HepG2 (cell line): ENCODE data around the gene SESN1. TPM values are rescaled to one million over a fixed set of nuclear protein-coding genes. Genes with fewer than 3 reads are reported as not detected.

Experiments
- polyA plus RNA-seq, 8 experiments: library from polyadenylated mRNA; depleted of rRNA in 3 of 8; stranded (reverse) in 7 of 8; unstranded in 1 of 8; fragments of >200 nt; fragmentation: Illumina TruSeq in 4 of 8; extraction: Trizol in 4 of 8; gene quantifications; 2 replicates each; pipeline versions ENCODE4 v1.2.1 to v1.2.3, GENCODE V29; 2011 to 2016; ENCODE audit warnings: low read depth in 4 of 8, missing spikeins in 1 of 8, mixed read lengths in 1 of 8; ENCODE audit not compliant: insufficient read depth in 1 of 8
- small RNA-seq, 3 experiments: library from RNA; depleted of rRNA; stranded (forward); fragments of <200 nt; gene quantifications; one replicate each; pipeline ENCODE3, GENCODE V24; 2012; ENCODE audit warnings: low read depth in 2 of 3, low replicate concordance in 1 of 3; ENCODE audit not compliant: insufficient read length in 3 of 3, insufficient read depth in 2 of 3
- total RNA-seq, 5 experiments: library from RNA; depleted of rRNA; stranded (reverse); fragments of >200 nt; fragmentation: Illumina TruSeq; extraction: Trizol; gene quantifications; 2 replicates each; pipeline ENCODE4 v1.2.3, GENCODE V29; 2016; ENCODE audit warnings: low read depth in 1 of 5

SESN1 gene
- total and polyA plus RNA-seq, 2 of the 13 experiments (the other 11 are each of a cell fraction or from before 2014, with no cell fraction given) = 24.9 to 44.7 TPM

Small RNA genes within 50 kb of the gene (small RNA-seq; reads per million reads assigned to genes)
- gene RNU6-653P = 0 reads per million in 3 experiments

Other genes with a start within 250 kb of the SESN1 start
- gene ARMC2, start 246.4 kb downstream of the SESN1 start, total RNA-seq (2016; rRNA removed; fragmentation: Illumina TruSeq; extraction: Trizol) = 3.2 and 4.4 TPM in 2 replicates
- gene ARMC2, start 246.4 kb downstream of the SESN1 start, polyA plus RNA-seq (2011; rRNA removed) = 1.4 and 2.2 TPM in 2 replicates
- gene CEP57L1, start 661 bp upstream of the SESN1 start, total RNA-seq (2016; rRNA removed; fragmentation: Illumina TruSeq; extraction: Trizol) = 15.5 and 20.7 TPM in 2 replicates
- gene CEP57L1, start 661 bp upstream of the SESN1 start, polyA plus RNA-seq (2011; rRNA removed) = 5.5 and 7.7 TPM in 2 replicates